HG02678 (cell line): Measurements from ENCODE around the gene PIGM.
A peak's percentile ranks its signal among the peaks of the same experiment; 100 is the strongest.
"Not testable (repeated sequence)": the region's sequence is repeated elsewhere in the genome, so short reads cannot be mapped to it uniquely, and the experiment has no call there.

Source experiments
- ATAC-seq: cut with Tn5 transposase; IDR thresholded peaks from one replicate; pipeline ENCODE4 v1.9.1; 2021; ENCODE audit warnings: mild to moderate bottlenecking, moderate library complexity; ENCODE audit not compliant: unreplicated experiment

PIGM gene

DNA sequence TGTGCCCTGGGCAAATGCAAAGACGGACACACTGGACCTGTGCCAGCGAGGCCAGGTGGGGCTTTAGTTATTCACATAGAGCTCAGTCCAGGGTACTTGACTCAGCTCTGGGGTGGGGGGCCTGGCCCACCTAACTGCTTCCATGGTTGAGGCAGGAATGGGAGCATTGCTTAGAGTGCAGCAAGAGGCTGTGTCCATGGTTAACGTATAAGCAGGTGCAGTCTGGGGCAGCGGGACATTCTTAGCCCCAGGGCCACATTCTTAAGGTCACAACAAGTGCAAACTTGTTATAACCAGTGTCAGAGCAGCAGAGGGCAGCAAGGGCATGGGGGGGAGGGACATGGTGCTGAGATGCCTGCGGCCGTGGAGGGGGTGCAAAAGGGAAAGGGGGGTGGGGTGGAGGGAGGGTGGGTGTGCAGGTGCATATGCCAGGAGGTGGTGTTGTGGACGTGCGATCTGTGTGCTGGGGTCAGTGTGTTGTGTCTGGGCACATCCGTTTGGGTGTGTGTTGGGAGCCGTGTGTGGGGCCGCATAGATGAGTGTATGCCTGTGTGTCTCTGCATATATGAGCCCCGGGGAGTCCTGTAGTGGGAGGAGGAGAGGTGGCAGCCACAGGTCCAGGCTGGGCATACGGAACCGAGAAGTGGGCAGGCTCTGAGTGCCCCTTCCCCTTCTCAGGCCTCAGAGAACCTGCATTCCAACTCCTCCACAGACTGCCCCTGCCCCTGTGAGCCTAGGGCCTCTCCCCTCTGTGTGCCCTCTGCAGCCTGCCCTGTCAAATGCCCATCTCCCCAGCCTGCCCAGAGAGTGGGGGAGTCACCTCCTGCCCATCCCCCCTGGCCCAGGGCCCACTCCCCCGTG lies 29.8 kb upstream of the PIGM start:
- ATAC-seq: no peak

DNA sequence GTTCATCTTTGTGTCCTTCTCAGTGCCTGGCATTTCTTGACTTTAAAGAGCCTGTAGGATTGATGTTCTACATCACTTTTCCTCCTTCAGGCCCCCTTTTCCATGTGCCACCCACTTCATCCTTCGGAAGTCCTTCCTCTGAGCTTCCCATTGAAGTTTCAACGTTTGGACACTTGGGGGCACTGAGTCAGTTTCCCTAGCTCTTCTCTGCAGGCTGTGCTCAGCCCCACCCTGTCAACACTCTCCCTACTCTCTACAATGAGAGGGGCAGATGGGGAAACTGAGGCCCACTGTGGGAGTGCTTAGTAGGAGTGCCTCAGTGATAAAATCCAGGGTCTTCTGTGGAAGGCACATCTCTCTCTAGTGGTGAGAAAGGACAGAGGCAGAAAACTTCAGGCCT lies 26.3 kb upstream of the PIGM start:
- no peak for ATAC-seq

DNA sequence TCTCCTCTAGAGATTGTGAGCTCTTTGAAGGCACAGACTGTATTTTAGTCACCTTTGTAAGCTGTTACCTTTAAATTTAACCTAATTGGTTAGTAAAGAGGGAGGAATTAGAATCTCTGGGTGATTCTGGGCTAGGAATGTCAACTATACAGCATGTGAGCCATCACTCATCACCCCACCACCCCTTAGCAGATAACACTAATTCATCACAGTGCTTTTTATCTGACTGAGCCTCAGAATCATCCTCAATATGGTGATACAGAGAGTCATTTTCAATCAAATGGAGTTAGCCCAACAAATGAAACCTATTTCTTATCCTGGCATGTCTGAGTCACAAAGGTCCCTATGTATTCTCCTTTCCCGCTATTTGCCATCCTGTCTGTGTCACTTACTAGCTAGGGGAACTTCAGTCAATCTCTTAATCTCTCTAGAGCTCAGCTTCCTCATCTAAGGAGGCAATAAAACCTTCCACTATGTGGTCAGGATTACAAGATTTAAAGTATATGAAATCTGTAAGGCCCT lies 24.9 kb upstream of the PIGM start:
- no peak for ATAC-seq

DNA sequence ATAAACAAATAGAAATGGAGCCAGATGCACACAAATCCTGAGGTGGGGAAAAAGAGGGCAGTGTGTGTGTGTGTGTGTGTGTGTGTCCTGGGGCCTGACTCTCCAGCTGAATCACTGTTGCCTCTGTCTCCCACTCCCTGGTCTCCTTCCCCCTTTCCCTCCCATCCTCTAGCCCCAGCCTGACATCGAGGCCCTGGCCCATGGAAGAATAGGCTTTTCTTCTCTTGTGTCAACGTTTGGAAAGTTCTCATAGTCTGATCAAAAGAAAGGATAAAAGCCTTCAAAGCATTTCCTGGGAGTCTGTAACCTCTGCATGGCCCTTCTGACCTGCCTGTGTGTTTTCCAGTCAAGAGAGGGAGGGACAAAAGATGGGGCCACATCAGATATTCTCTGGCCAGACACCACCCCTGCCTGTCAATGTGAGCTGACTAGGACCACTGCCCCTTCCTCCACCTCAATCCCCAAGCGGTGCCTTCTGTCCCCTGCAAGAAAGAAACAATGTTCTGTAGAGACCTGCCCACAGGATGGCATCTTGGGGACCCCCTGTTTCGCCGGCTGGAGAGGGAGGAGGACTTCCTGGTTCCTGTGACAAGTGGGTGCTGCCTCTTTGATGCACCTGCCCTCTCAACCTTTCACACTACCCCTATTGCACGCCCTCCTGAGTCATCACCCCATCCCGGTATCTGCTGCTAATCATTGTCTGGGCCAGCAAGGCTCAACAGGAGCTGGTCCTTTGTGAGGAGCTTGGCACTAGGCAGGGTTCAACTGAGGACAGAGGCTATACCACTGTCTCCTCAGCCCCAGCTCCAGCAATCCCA lies 22.0 kb upstream of the PIGM start:
- no peak for ATAC-seq

DNA sequence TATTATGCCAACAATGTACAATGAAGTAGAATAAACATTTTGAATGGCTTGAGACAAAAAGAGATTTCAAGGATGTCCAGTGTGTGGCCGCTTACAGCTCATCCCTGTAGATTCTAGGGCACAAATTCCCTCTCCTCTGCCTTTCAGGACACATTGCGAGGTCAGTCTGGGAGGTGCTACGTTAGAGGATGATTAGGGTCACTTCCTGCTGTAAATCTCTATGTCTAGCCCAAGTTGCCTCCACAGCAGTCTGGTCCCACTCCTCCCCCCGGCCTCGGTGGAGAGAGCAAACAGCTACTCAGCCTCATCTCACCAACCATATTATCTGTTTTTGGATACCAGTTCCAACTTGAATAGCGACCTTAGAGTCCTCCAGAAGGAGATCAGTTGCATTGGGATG lies 21.1 kb upstream of the PIGM start:
- no peak for ATAC-seq

DNA sequence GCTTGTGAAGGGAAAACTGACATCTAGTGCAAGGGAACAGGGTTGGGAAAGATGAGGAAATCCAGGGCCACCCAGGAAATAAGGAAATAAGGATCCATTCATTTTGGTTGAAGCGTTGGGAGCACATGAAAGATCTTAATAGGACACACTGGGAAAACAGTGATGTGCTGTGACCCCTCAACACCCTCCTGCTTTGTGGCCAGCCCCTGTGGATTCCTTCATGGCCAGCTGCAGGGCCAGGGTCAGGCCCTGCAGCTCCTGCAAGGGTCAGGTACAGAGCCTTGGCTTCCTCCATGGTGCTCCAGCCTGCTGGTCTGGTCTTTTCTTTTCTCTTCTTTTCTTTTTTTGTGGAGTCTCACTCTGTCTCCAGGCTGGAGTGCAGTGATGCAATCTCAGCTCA lies 18.8 kb upstream of the PIGM start:
- no peak for ATAC-seq

DNA sequence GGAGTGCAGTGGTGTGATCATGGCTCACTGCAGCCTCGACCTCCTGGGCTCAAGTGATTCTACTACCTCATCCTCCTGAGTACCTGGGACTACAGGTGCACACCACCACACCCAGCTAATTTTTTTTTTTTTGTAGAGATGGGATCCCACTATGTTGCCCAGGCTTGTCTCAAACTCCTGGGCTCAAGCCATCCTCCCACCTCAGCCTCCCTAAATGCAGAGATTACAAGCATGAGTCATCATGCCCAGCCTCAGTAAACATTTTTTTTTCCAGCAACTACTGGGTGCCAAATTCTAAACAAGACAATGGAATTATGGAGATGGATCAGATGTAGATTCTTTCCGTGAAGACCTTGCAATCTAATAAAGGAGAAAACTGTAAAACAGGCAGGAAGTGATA lies 18.4 kb upstream of the PIGM start:
- not testable (repeated sequence) for ATAC-seq

DNA sequence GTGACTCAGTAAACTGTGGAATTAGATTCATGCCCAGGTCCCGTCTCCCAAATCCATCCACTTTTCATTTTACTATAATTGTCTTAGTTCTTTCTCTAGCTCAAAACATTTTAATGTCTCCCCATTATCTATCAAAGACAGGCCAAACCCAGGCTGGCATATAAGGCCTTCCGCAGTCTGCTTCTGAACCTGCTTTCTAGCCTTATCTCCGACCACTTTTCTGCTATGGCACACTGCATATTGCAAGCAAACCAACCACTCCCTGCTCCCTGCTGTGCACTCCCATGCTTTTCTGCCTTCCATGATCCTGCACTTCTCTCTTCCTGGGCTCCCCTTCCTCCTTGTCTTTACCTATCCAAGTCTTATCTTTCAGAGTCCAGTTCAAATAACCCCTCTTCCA lies 17.3 kb upstream of the PIGM start:
- no peak for ATAC-seq

DNA sequence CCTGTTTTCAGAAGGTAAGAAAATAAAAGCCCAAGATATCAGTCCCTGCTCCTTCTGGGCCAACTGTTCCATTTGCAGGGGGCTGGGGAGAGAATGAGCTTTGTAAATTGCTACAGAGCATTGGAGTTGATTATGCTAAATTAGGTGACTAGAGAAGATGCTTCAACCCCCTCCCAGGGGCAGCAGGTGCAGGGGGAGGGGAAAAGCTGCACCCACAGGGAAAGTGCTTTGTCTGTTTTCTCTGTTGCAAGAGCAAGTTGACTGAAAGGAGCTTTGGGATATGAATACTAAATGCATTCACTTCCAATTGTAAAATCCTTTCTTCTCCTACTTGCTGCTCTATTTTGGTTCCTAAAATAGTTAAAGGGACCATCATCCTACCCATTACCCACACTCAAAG lies 16.5 kb upstream of the PIGM start:
- no peak for ATAC-seq

DNA sequence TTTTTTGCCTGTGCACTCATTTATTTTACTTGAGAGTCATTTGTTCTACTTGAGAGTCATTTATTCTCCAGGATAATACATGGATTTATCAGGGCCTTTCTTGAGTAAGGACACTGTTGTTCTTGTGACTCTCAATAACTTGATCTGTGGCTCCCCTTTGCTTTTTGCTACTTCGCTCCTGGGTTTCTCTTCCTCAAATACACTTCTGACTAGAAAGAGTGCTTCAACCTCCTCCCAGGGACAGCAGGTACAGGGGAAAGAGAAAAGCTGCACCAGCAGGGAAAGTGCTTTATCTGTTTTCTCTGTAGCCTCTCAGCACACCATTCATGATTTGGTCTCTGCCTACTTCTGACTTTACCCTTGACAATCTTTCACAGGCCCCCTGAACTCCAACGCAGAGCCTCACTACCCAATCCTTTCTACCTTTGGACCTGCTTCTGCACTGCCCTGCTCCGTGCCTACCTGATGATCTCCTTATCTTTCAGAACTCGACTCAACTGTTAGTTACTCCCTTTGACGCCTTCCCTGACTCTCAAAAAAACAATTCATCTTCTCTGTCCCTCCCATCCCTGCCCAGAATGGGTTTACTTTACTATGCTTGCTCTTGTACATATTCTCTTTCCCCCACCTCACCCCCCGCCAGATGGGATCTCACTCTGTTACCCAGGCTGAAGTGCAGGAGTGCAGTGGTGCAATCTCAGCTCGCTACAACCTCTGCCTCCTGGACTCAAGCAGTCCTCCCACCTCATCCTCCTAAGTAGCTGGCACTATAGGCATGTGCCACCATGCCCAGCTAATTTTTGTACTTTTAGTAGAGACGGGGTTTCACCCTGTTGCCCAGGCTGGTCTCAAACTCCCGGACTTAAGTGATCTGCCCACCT lies 15.6 kb upstream of the PIGM start:
- ATAC-seq: peak; percentile 43

DNA sequence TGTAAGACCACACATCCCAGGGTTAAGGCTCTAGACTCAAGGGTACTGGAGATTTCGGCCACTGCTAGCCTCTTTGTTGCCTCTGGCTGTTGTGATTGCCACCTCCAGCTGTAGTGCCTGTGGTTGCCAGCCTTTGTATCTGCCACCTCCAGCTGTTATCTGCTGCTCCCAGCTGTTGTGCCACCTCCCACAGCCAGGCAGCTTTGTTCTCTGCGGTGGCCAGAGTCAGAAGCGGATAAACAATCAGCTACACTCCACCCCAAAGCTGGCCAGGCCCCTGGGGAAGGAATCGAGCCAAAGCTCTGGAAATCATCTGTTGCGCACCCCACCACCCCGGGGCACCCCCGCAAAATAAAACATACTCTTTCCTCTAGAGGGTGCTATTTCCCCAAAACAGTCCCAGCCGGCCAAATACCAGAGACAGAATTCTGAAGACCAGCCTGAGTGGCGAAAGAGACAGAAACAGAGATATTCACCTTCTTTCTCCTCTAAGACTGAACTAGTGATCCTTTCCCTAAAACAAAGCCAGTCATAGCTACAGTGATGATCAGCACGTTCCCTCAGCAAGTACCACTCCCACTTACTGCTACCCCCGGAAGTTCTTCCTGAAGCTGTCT lies 14.8 kb upstream of the PIGM start:
- ATAC-seq: peak; percentile 62

DNA sequence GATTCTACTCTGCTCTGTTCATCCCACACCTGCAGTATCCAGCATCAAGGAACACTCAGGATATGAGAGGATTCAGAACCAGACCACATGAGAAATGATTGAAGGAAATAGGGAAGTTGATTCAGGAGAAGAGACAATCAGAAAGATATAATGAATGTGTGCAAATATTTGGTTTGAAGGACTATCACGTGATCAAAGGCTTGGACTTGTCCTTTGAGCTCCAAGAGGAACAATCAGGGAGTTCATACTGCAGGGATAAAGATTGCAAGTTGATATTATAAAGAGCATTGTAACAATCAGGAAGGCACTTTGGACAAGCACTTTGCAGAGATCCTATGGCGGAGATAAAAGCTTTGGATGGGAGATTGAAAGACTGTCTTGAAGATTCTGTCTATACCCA lies 13.9 kb upstream of the PIGM start:
- no peak for ATAC-seq

DNA sequence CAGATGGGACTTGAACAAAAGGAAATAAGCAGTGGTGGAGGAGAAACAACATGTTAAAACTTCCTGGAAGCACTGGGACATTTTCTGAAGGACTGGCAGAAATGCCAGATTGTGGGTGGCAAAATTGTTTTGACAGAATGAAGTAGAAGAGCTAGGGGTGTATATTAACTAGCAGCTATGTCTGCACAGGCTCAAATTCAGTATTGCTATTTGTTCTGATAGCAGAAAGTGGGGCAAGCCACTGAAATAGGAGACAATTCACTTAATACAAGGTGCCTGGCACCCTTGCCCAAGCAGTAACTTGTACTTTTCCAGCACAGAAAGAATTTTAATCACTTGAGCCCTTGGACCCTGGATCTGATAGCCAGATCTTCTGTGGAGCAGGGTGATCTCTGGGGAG lies 11.8 kb upstream of the PIGM start:
- no peak for ATAC-seq

DNA sequence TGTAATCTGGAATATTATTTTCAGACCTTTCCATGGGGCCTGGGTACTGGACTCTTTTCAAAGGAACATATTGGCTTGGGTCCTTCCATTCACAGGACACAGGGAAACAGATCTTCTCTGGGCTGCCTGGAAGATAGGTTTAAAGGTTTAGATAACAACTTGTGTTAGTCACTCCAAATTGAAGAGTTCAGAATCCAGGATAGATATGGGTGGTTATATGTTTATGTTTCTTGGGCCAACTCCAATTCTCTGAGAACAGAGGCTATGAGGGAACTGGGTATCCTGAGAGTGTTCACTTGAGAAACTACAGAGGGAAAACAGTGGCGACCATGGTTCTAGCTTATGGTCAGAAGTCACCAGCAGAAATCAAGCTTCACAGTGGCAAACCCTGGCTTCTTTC lies 8.7 kb upstream of the PIGM start:
- ATAC-seq: no peak

DNA sequence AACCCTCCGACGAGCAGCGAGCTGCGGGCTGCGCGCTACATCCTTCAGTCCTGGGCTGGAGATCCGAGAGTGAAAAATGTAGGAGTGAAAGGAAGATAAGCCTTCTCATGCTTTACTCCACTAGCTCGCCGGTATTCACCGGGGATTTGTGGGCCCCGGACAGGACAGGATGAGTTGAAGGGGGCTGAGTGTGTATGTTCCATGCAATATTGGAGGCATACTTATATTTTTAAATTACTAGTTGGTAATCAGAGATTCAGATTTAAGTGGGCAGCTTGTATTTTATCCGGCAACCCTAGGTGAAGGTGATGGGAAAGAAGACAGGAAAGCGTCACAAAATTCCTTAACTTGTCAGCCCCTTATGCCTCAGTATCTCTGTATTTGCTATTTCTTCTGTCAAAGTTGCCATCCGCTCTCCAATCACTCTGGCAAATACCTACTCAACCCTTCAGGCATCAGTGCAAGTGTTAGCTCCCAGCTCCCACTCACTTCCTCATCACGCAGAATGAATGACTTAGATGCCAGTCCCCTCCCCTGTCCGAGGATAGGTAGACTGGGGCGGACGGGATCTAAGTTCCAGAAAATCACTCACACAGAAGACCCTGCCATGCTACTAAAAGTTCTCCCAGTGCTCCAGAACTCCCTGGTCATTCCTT lies 503 bp upstream of the PIGM start:
- no peak for ATAC-seq

DNA sequence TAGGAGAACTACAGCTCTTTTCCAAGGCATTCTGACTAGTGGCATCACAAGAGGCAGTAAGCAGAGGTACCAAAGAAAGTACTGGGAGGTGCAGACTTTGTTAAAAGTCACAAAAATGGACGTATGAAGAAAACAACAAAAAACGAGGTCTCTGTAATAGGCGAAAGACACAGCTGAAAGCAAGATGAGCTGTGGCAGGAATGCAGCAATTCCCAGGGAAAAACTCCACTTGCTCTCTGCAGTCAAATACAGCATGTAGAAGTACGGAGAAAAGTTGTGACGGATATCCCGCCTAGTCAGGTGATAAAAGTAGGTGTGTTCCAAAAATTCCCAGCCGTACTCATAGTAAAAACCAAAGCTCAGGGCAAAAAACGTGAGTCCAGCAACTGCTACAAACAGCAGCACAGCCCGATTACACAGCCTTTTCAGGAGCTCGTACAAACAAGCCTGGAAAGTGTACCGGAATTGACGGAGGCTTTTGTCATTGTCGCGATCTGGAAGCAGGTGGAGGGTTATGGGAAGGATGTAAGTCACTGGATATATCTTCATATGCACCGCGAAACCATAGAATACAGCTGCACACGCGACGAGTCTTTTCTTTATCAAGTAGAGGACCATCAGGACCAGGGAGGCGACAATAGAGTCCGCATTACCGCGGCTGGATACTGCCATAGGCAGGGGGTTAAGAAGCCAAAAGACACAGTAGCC lies 979 bp downstream of the PIGM start:
- no peak for ATAC-seq

DNA sequence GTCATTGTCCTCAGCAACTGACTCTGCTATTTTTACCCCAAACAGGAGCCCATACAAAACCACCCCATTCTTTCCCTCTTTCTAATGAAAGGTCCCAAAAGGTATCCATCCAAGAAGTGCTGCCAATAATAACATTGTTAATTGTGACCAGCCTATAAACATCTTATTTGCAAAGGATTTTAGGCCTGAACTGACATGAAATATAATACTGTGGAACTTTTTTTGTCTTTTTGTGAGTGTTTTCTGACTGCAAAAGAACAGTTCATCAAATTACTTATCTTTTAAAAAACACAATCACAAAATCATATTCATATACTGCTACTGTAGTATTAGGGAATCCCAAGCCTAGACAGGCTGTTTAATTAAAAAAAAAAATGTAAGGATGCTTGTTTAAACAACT lies 3.4 kb downstream of the PIGM start:
- ATAC-seq: no peak

DNA sequence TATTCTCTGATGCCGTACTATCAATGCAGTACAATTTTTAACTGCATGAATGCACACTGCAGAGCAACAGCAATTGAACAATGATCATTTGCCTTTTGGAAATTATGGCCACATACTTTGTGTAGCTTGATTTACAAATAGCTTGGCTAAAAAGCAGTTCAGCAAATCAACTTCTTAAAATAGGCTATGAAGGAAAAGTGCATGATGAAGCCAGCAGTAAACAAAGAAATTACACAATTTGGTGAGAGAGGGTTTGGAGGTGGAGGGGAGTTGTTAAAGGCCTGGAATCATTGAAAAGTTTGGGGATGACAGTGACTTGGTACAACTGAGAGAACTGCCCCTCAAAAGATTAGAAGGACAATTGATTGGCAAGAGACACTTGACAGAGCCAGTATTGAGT lies 6.5 kb downstream of the PIGM start:
- ATAC-seq: no peak

DNA sequence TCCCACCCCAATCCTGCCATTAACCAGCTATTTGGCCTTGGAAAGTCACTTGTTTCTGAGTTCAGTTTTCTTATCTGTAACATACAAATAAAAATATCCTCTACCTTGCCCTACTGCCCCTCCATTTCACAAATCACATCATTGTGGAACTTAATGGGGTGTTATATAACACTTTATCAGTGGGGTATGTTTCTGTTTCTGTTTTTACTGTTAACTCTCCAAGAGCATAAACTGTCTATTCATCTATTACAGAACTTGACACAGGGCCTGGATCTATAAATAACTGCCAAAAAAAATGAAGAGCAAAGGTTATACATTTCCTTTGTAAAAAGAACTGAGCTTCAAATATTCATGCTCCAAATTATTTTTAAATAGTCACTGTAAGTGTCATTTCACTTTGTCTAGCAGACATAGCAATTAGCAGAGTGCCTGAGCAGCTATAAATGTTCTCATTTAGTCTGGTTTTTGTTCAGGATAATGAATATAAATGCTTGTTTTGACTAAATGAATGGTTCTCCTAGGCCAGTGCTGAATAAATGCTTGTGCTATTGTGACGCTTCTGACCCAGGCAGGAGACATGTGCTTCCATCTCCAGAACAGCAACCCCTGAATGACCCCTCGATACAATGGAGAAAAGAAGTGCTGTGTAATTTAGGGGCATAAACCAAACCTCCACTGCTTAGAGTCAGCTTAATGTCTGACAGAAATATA lies 7.4 kb downstream of the PIGM start:
- ATAC-seq: no peak
